ENCODE measurements around the gene RARB. TPM values are rescaled to one million over a fixed set of nuclear protein-coding genes. Genes with fewer than 3 reads are reported as not detected.

The RARB gene
- polyA plus RNA-seq, 4 donors: 43.7 to 136 (median 60.3) TPM

DNA sequence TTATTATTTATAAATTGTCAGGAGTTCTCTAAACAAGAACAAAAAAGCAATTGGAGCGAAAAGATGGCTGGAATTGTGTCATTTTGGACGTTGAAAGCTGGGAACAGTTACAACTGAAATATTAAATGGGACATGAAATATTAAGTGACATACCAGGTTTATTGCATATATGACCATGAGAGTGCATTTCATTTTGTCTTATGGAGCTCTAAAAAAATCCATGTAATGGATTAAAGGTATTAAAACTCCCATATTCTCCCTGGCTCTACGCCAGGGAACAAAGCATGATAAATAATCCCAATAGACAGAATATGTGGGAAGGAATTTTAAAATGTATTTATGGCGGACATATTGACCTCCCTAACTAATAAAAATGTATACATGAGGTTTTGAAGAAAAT, 17.7 kb downstream of the RARB start:
- DNase-seq (ENCODE audit: low read depth in 4 of 4, low spot score in 3 of 4): no peak

DNA sequence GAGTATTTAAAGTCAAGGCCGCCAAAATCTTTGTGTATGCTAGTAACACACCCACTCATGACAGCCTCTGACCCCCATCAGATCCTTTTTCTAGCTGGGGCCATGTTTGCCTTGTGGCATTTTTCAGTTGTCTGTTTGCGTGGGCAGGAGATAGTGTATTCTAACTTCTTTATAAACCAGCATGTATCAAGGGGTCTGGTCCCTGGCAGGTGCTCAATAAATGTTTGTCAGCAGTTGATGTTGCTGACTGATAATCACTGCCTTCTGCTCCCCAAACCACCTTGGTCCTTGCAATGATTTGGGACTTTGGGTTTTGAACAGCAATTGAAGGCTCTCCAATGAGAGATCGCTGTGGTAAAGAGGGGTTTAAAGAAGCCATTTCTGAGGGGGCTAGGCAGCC, 19.2 kb downstream of the RARB start:
- DNase-seq (ENCODE audit: low read depth in 4 of 4, low spot score in 3 of 4): no peak

DNA sequence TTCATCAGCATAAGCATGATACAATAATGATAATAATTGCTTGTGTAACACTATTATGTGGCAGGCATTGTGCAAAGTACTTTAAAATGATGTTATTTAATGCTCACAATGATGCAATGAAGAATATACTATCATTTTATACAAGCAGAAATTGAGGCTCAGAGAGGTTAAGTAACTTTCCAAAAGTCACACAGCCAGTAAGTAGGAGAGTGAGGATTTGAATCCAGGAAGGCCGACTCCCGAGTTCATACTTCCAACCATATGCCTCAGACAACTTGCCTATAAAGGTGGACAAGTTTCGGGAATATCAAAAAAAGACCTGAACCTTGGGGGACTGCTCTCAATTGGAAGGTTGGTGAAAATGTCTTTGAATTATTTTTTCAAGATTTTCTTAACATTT, 19.9 kb downstream of the RARB start:
- DNase-seq (ENCODE audit: low read depth in 4 of 4, low spot score in 3 of 4): no peak

DNA sequence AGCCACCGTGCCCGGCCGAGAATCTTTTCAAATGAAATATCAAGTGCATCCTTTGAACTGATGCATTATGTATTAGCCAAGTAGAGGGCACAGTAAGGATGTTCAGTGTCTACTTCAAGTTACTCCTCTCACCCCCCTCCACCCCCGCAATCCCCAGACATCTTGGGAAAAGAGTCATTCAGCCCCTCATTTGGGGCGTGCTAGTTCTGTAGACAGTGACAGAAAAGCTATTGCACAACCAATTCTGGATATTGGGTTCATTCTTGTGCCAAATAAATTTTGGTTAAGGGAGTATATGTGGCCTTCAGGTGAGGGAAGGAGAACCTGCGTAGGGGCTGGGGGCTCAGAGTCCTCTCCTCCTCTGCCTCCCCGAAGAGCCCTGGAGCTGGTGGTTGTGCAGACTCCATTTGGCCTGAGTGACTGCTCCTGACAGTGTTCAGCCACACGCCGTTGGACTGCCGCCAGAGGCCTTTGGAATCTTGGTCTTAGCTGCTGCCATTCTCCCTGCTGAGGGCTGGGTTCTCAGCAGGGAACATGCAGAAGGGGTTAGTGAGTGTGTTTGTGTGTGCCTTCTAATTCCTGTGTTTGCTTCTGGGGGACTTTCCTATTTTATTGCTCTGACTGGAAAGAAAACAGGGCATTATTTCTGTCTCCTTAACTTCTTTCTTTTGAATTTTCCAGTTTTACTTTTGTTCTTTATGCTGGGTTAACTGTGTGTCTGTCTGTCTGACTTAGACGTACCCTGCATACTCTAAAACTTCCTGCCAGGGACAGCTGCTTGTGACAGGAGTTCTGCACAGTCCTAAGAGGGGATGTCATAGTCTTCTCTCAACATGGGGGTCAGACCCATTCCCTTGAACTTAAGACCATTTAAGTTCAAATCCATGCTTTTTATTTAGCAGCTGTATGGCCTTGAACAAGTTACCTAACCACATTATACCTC, 21.0 kb downstream of the RARB start:
- DNase-seq (ENCODE audit: low read depth in 4 of 4, low spot score in 3 of 4): peak in 1 of 4 donors; percentile 59

DNA sequence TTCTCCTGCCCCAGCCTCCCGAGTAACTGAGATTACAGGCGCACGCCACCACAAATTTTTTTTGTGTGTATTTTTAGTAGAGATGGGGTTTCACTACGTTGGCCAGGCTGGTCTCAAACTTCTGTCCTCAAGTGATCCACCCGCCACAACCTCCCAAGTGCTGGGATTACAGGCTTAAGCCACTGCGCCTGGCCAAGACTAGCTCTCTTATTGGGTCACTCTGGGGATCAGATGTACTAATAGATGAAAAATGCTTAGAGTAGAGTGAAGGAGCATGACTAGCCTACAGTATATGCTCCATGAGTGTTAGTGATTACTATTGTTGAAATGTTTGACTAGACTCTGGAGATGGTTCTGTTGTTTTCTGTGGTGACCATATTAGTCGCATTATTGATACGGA, 21.8 kb downstream of the RARB start:
- DNase-seq (ENCODE audit: low read depth in 4 of 4, low spot score in 3 of 4): no peak

DNA sequence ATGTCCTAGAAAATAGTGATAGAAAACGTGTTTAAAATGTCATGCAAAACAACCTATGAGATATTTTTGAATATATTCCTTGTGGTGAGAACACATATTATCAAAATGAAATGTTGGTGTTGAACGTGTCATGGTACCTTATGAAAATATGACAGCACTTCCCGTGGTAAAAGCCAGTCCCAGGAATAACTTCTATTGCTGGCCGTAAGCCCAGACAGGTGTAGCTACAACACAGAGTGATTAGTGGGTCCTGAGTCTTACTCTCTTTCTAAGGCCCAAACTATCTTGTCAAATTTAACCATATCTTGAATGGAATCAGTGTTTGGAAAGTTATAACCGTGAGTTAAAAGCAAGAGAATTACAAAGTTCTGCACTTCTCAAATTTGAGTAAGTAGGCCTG, 24.1 kb downstream of the RARB start:
- no peak for DNase-seq (ENCODE audit: low read depth in 4 of 4, low spot score in 3 of 4)

DNA sequence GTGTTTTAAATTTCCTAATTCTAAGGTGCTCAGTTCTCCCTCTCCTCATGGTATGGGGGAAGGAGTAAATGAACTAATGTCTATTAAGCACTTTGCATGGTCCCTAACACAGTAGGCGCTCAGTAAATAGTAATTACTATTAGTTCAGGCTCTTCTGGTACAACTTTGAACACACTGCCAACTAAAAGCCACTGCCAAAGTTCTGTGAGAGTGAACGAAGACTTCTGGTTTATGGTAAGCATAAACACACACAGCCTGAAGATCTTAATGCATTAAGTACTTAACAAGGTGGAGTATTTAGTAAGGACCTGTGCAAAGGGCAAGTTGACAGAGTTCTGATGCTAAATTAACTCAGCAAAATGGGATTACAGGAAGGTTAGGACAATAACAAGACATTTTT, 24.7 kb downstream of the RARB start:
- no peak for DNase-seq (ENCODE audit: low read depth in 4 of 4, low spot score in 3 of 4)

DNA sequence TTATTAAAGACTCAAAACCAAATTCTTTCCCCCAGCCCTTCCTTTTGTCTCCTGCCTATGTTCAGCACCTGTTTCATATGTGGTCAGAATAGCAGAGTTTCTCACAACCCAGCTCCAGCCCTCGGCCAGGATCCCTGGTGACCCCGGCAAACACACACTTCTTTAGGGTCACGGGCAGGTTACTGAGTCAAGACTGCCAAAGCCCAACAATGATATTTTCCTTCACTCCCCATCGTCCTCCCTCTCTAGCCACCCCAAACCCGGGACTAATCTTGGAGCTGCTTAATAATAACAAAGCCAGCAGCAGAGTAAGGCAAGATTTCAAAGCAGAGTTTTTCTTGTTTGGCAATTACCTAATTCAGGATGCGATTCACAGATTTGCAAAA, 25.5 kb downstream of the RARB start:
- DNase-seq (ENCODE audit: low read depth in 4 of 4, low spot score in 3 of 4): no peak

DNA sequence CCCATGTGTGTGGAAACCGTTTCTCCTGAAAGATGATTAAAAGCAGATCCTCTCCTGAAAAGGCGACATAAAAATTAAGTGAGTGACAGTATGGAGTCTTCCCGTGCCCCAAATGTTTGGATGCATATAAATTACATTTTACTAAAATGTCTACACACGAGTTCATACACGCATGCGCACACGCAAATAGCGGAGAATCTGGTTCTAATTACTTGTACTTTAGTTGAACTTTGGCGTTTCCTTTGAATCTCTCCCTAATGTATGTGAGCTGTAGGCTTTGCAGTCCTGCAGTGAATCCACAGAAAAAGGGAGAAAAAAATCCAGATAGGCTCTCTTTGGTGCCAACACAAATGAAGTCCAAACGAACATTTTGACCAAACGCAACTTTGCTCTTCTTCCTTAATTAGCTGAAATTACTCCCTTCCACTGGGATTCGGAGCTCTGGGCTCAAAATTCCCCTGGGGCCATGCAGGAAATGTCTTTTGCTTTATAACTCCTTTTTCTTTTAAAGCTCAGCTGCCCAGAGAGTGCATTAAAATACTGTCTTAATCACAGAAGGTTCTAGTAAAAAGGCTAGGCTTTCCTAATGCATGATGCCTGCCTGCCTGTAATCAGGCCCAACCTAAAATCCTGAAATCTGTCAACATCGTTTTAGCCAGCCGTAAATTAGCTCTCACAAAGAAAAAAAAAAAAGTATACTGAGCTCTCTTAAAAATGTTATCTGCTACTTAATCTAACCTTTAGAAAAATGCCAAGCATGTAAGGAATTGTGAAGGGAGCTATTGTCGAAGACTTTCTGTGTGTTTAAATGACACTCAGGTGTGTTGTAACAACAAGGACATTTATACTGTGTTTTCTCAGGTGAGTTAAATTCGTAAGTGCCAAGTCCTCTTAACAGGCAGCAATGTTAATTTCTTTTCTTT, 26.2 kb downstream of the RARB start:
- peak in 1 of 4 donors; percentile 51 for DNase-seq (ENCODE audit: low read depth in 4 of 4, low spot score in 3 of 4)

DNA sequence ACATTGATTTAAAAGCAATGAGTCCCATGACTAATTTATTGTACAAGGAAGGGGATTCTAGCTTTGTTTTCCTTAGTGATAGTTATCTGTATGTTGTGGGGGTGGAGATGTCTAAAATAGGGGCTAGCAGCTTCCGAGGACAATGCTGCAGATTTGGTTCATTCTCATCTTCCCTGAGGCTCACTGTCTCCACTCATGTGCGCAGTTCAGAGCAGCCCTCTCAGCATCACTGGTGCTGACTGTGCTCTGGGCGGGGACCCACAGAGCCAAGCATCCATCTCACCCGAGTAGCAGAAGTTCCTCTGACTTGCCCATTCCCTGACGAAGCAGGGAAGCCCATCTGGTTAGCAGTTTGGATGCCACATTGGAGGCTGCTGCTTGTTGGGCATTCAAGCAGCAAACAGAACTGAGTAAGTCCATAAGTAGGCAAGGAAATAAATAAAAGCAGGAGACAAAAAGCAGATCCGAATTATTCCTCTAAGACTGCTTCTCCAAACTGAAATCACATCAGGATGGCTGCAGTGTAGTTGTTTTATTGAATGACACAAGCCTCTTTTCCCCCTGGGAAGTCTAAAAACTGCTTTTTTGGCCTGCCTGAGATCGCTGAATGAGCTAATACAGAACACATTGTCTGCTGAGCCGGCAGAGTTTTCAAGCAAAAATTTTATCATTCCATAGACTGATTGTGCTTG, 27.5 kb downstream of the RARB start:
- no peak for DNase-seq (ENCODE audit: low read depth in 4 of 4, low spot score in 3 of 4)

DNA sequence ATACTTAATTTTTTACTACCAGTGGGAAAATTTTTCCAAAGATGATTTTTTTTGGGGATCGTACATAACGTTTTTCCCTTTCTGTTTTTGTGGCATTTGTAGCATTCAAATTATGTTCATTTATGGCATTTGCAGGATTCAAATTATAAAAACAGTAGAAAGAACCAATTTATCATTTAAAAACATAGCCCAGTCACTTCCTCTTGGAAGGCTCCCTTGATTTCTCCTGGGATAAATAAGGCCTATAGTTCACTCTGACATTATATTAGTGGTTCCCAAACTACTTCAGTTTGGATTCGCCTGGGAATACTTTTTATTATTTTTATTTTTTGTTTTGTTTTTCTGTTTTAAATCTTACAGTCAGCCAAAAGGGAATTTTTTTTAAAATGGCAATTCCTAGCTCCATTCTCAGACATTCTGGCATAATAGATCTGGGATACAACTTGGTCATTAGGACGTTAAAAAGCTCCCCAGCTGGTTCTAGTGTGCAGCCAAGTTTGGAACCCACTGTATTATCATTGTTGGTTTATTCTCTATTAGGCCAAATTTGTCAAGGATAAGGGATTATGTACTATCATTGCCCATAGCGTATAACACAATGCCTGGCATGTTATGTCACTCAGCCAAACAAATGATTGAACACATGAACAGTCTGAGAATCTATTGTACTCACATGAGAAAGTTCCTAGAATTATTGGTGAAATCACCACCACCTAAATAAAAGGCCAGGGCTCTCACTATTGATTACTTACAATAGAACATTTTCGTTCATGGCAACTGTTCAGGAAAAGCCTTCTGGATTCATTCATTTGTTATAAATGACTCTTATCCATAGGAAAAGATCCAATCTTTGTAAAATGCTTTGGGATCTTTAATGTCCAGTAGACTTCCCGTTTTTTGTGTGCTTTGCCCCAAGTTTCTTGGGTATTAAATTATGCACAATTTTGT, 28.9 kb downstream of the RARB start:
- DNase-seq (ENCODE audit: low read depth in 4 of 4, low spot score in 3 of 4): no peak

DNA sequence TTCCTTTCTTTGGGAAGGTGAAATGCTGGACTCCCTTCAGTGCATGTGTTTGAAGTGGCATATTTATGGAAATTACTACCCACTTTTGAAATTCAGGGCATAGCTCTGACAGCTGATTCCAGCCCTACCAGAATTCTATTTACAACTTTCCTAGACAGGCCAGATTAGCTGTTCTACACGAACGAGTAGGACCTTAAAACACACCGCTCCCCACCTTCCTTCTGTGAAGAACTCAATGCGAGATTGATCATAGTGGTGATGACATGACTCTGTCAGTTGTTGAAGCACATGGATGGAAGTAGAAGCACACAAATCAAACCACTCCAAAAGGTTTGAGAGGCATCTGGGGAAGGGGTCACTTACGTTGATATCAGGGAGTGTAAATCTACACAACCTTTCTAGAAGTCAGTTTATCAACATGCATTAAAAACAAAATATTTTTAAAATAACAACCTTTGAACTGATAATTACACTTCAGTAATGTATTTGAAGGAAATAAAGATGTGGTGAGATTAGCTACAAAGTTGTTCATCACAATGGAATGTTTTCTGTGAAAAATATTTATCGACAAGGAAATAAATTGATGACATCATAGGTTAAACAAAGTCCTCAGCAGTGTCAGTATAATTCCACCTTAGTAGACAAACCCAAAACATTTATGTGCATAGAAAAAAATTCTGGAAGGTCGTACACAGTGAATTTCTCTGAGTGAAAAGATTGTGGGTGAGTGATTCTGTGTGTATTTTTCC, 29.8 kb downstream of the RARB start:
- no peak for DNase-seq (ENCODE audit: low read depth in 4 of 4, low spot score in 3 of 4)

DNA sequence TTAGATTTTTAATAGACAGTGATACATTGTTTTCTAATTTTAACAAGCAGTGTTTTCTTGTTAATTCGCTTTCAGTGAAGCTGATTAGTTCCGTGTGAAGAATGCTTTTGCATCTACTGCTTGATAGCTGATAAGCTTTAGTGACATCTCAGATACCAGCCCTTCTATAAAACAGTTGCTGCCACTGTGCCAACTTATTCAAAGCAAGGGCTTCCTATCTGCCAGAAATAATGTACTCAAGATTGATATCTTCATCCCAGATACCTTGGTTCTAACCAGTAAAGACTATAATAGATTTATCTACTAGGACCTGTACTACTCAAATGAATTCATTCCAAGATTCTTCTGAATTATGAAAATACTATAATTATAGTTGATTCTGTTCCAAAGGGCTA, 30.4 kb downstream of the RARB start:
- DNase-seq (ENCODE audit: low read depth in 4 of 4, low spot score in 3 of 4): no peak

DNA sequence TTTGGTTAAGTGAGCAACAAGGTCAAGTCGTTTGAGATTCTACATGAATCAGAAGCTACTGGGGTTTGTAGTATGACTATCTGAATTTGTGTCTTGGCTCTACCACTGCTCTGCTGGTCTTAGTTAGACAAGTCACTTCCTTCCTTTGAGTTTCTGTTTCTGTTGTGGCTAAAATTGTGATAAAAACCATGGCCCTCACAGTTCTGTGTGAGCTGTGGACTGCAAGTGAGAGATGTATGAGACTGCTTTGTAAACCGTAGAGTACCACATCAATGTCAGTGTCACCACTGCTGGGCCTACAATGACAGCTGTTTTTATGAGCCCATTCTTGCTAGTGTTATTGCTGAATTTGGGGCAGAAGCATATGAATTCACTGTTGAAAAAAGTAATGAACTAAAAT, 32.7 kb downstream of the RARB start:
- DNase-seq (ENCODE audit: low read depth in 4 of 4, low spot score in 3 of 4): no peak

DNA sequence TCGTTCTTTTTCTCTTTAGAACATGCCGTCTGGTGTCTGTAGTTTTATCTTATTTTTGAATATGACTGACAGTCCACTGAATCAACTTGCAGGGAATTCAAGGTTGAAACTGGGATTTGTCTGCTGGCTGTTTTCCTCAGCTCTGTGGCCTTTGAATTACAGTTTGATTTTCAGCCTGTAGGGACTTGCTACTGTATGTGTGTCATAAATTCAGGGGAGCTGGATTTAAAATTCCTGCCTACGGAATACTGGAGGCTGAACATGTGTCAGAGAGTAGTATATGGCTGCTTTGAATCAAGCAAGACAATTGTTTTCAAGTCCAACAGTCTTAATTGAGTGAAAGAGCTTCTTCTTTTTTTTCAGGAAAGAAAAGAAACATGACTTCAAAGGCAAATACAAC, 33.9 kb downstream of the RARB start:
- no peak for DNase-seq (ENCODE audit: low read depth in 4 of 4, low spot score in 3 of 4)

DNA sequence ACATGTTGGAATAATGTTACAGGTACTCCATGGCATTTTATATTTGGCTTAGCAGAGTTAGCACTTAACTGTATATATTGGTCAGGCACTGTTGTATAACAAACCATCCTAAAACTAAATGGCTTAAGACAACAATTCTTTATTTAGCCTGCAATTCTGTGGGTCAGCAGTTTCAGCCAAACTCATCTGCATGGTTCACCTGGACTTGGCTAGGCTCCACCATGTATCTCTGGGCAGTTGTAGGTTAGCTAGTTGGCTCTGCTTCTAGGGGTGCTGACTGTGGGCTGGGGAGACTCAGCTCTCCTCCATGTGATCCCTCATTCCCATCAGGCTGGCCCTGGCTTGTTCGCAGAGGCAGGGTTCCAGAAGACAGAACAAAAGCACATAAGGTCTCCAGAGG, 34.4 kb downstream of the RARB start:
- DNase-seq (ENCODE audit: low read depth in 4 of 4, low spot score in 3 of 4): no peak

DNA sequence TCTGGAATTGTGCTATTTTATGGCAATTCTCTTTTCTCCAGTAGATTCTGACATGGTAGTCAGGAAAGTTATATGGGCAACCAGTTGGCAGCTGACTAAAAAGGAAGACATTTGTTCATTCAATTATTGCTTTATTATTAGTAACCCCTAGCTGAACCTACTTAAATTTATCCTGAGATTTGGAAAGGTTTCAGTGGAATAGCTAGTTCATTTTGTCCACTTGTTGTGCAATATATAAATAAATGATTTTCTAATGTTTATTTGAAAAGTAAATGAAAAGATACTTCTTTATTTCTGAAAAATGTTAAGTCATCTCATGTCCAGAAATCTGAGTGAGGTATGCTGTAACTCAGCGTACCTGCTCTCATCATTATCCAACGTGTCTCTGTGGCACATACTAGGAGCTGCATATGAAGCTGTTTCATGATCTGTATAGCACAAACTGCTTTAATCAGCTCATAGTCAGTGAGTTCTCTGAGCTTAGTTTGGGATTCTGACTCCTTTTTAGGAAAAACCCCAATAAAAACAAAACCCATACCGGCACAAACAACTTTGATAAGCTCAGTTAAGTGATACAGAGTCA, 35.9 kb downstream of the RARB start:
- DNase-seq (ENCODE audit: low read depth in 4 of 4, low spot score in 3 of 4): no peak

DNA sequence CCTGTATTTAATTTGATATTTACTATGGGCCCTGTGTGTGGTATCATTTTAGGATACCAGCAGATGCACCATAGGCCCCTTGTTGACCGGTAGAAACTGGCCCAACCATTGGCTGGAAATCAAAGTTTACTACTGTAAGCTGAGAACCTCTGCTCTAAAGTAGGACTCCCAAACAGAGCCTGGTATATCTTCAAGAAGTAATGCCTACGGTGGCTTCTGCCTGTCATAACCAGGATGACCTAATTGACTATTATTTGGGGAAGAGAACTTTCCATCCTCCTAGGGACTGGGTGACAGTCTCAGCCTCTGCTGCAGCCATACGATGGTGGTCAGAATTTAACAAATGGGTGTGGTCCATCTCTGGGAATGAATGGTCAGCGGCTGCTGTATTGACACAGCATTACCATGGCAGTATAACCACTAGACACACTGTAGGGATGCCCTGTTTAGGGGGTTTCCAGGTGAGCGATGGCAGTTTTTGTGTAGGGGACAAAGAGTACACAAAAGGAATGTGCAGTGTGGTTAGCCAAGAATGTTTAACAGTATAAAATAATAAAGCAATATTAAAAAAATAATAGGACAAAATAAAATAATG, 37.3 kb downstream of the RARB start:
- no peak for DNase-seq (ENCODE audit: low read depth in 4 of 4, low spot score in 3 of 4)
